Fibroblast of villous mesenchyme (primary cell): ENCODE data around the gene EIF3F. TPM values are rescaled to one million over a fixed set of nuclear protein-coding genes. Genes with fewer than 3 reads are reported as not detected.

ENCODE experiments used
- DNase-seq: peaks from one replicate; pipeline ENCODE4 v3.0.0-alpha.2; 2010; ENCODE audit warnings: low read depth
- H3K4me3 ChIP-seq: 2 replicates; pipeline ENCODE4 v1.5.1; 2011; ENCODE audit warnings: low read depth, mild to moderate bottlenecking, low read length
- CTCF ChIP-seq: IDR thresholded peaks from 2 replicates; pipeline ENCODE4 v1.5.1; 2012; ENCODE audit warnings: low read depth, mild to moderate bottlenecking, low read length; ENCODE audit not compliant: insufficient read depth
- total RNA-seq: library from RNA; depleted of rRNA; stranded (reverse); fragments of >200 nt; gene quantifications from 2 replicates; pipeline ENCODE4 v1.2.3, GENCODE V29; 2012

Gene EIF3F
- total RNA-seq, 1 donor: 182 TPM

GRCh38 chr11:8004008-8004407 lies 16.9 kb downstream of the EIF3F start:
- no peak for DNase-seq
- TF ChIP-seq CTCF: no peak
- no peak overlapping the region for H3K4me3 ChIP-seq

GRCh38 chr11:8005556-8005955 lies 18.4 kb downstream of the EIF3F start:
- no peak overlapping the region for H3K4me3 ChIP-seq
- TF ChIP-seq CTCF: no peak
- no peak for DNase-seq

GRCh38 chr11:8006349-8006977 lies 19.3 kb downstream of the EIF3F start:
- peak; percentile 71 for DNase-seq
- TF ChIP-seq CTCF: peak; percentile 97
- no peak overlapping the region for H3K4me3 ChIP-seq

- no peak overlapping the region for H3K4me3 ChIP-seq
- no peak for TF ChIP-seq CTCF
- DNase-seq: no peak
Measured at GRCh38 chr11:8008212-8008611, 21.1 kb downstream of the EIF3F start.

- no peak for TF ChIP-seq CTCF
- DNase-seq: no peak
- no peak overlapping the region for H3K4me3 ChIP-seq
Measured at GRCh38 chr11:8009856-8010255, 22.7 kb downstream of the EIF3F start.

GRCh38 chr11:8011371-8011770 lies 24.2 kb downstream of the EIF3F start:
- no peak for TF ChIP-seq CTCF
- no peak for DNase-seq
- H3K4me3 ChIP-seq: no peak overlapping the region

GRCh38 chr11:8011981-8012444 lies 24.9 kb downstream of the EIF3F start:
- DNase-seq: peak; percentile 68
- no peak overlapping the region for H3K4me3 ChIP-seq
- TF ChIP-seq CTCF: no peak
